DOHH2 (cell line): ENCODE measurements around the gene PTPRZ1.

ENCODE experiments used
- H3F3A ChIP-seq: fragments of 200-600 bp; sonication (generic), shearing (Covaris generic); 2 replicates; pipeline ENCODE4 v1.6.0; 2016; ENCODE audit warnings: antibody characterized with exemption, mild to moderate bottlenecking; ENCODE audit not compliant: control insufficient read depth, insufficient read depth
- H3K27ac ChIP-seq: fragments of 200-600 bp; sonication (generic); 2 replicates; pipeline ENCODE4 v1.5.1; 2014; ENCODE audit warnings: low read depth, mild to moderate bottlenecking, low read length, moderate library complexity
- H3K27me3 ChIP-seq: fragments of 200-600 bp; sonication (generic); 2 replicates; pipeline ENCODE4 v1.6.1; 2014; ENCODE audit warnings: mild to moderate bottlenecking, low read length, mixed read lengths; ENCODE audit not compliant: control insufficient read depth
- H3K36me3 ChIP-seq: fragments of 200-600 bp; sonication (generic); 2 replicates; pipeline ENCODE4 v1.6.1; 2014; ENCODE audit warnings: mild to moderate bottlenecking, low read length, moderate library complexity, mixed read lengths; ENCODE audit not compliant: control insufficient read depth
- H3K4me1 ChIP-seq: fragments of 200-600 bp; sonication (generic); 2 replicates; pipeline ENCODE4 v1.6.1; 2014; ENCODE audit warnings: mild to moderate bottlenecking, low read length, mixed read lengths; ENCODE audit not compliant: control insufficient read depth
- H3K4me2 ChIP-seq: fragments of 200-600 bp; sonication (generic); 2 replicates; pipeline ENCODE4 v1.6.0; 2014; ENCODE audit warnings: mild to moderate bottlenecking, low read length, moderate library complexity
- H3K4me3 ChIP-seq: fragments of 200-600 bp; sonication (generic); 2 replicates; pipeline ENCODE4 v1.5.1; 2014; ENCODE audit warnings: mild to moderate bottlenecking, low read length, mixed read lengths
- H3K79me2 ChIP-seq: fragments of 200-600 bp; sonication (generic); 2 replicates; pipeline ENCODE4 v1.6.1; 2014; ENCODE audit warnings: mild to moderate bottlenecking, low read length, mixed read lengths; ENCODE audit not compliant: control insufficient read depth
- H3K9me2 ChIP-seq: fragments of 200-600 bp; sonication (generic); replicated peaks from 2 replicates; pipeline ENCODE4 v1.6.1; 2014; ENCODE audit warnings: mild to moderate bottlenecking, low read length, mixed read lengths; ENCODE audit not compliant: control insufficient read depth
- H3K9me3 ChIP-seq: fragments of 200-600 bp; sonication (generic); 2 replicates; pipeline ENCODE4 v1.6.1; 2014; ENCODE audit warnings: antibody characterized with exemption, low read length, mixed read lengths; ENCODE audit not compliant: control insufficient read depth, insufficient read depth
- H4K20me1 ChIP-seq: fragments of 200-600 bp; sonication (generic); 2 replicates; pipeline ENCODE4 v1.6.0; 2014; ENCODE audit warnings: low read depth, mild to moderate bottlenecking, antibody characterized with exemption, low read length, moderate library complexity; ENCODE audit not compliant: control insufficient read depth, insufficient read depth
- EZH2phosphoT487 ChIP-seq: fragments of 200-600 bp; sonication (generic); IDR thresholded peaks from 2 replicates; pipeline ENCODE4 v1.6.1; 2017; ENCODE audit warnings: borderline replicate concordance, mild to moderate bottlenecking, antibody characterized with exemption, low read length, moderate library complexity, mixed read lengths
- TF ChIP-seq, protein P1 (sequence below): fragments of 200-600 bp; sonication (generic); IDR thresholded peaks from one replicate; pipeline ENCODE4 v1.5.1; 2014; ENCODE audit warnings: antibody characterized with exemption, mild to moderate bottlenecking, low read depth, low read length; ENCODE audit not compliant: poor library complexity, severe bottlenecking

The PTPRZ1 gene

DNA sequence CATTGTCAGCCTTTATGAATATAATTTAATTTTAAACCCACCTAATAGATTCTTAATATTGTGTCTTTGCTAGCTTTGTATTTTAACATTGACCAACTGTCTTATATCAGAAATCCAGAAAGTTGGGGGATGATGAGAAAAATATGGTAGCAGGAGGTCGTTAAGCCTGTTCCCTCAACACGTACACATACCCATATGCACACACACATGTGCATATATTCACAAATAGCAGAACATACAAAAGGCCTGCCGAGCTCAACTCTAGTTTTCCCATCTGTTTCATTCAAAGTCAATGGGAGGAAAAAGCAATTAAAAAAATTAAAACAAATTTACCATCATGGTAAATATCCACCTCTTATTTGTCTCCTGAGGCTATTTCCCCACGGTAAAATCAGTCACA is 25.9 kb upstream of the PTPRZ1 start:
- no peak overlapping the region for H3K4me3 ChIP-seq
- no peaks in the 10 kb centered on the region for H4K20me1 ChIP-seq
- no peaks in the 10 kb centered on the region for H3K4me1 ChIP-seq
- H3K4me2 ChIP-seq: no peak overlapping the region
- H3K36me3 ChIP-seq: no peaks in the 10 kb centered on the region
- H3K27me3 ChIP-seq: no peaks in the 10 kb centered on the region
- no peaks in the 10 kb centered on the region for H3F3A ChIP-seq
- H3K9me3 ChIP-seq: no peaks in the 10 kb centered on the region
- no peak overlapping the region for H3K27ac ChIP-seq
- H3K9me2 ChIP-seq: no peaks in the 10 kb centered on the region
- H3K79me2 ChIP-seq: no peaks in the 10 kb centered on the region
- TF ChIP-seq, protein P1, sequence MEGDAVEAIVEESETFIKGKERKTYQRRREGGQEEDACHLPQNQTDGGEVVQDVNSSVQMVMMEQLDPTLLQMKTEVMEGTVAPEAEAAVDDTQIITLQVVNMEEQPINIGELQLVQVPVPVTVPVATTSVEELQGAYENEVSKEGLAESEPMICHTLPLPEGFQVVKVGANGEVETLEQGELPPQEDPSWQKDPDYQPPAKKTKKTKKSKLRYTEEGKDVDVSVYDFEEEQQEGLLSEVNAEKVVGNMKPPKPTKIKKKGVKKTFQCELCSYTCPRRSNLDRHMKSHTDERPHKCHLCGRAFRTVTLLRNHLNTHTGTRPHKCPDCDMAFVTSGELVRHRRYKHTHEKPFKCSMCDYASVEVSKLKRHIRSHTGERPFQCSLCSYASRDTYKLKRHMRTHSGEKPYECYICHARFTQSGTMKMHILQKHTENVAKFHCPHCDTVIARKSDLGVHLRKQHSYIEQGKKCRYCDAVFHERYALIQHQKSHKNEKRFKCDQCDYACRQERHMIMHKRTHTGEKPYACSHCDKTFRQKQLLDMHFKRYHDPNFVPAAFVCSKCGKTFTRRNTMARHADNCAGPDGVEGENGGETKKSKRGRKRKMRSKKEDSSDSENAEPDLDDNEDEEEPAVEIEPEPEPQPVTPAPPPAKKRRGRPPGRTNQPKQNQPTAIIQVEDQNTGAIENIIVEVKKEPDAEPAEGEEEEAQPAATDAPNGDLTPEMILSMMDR: no peak
- TF ChIP-seq EZH2phosphoT487: no peak

DNA sequence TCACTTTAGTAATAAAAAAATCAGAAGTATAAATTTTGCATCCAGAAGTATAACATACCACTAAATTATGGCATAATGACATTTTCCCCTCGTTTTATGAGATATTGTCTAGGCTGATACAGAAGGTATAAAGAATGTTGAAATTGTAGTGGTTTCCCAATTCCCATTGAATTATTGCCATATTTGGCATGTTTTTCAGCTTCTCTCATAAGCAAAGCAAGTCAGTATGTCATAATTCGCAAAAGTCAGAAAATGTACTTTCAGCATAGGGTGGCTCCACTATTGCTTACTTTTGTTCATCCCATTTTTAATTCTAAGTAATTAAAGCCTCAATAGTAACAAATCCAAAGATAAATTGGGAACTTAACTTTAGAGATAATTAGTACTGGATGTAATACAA is 19.7 kb upstream of the PTPRZ1 start:
- TF ChIP-seq EZH2phosphoT487: no peak
- TF ChIP-seq, protein P1: no peak
- Histone ChIP-seq H3K36me3 (no peaks in the 10 kb centered on the region), H4K20me1 (no peaks in the 10 kb centered on the region), H3F3A (no peaks in the 10 kb centered on the region), H3K4me1 (no peaks in the 10 kb centered on the region), H3K27me3 (no peaks in the 10 kb centered on the region), H3K4me2 (no peak overlapping the region), H3K9me3 (no peaks in the 10 kb centered on the region), H3K9me2 (no peaks in the 10 kb centered on the region), H3K27ac (no peak overlapping the region), H3K79me2 (no peaks in the 10 kb centered on the region), H3K4me3 (no peak overlapping the region)

DNA sequence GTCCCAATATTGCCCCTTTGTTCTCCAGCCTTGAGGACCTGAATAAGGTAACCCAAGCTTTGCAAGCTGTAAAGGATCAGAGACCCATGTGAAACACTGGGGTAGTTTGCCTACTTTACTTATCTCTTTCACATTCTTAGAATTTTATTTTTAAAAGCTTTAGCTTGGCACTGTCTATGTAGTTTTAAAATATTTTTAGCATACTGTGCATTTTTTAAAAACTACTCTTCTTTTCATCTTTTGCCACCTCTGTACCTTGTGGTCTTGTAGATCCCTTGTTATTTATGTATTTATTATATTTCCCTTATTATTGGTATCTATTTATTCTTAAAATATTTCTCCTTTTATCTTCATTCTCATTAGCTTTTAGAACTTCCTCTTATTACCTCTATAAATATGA is 12.0 kb upstream of the PTPRZ1 start:
- Histone ChIP-seq H3K4me3 (no peak overlapping the region), H3K4me1 (no peaks in the 10 kb centered on the region), H4K20me1 (no peaks in the 10 kb centered on the region), H3K9me3 (no peaks in the 10 kb centered on the region), H3K27me3 (no peaks in the 10 kb centered on the region), H3F3A (no peaks in the 10 kb centered on the region), H3K27ac (no peak overlapping the region), H3K4me2 (no peak overlapping the region), H3K79me2 (no peaks in the 10 kb centered on the region), H3K9me2 (no peaks in the 10 kb centered on the region), H3K36me3 (no peaks in the 10 kb centered on the region)
- no peak for TF ChIP-seq EZH2phosphoT487
- TF ChIP-seq, protein P1: no peak

DNA sequence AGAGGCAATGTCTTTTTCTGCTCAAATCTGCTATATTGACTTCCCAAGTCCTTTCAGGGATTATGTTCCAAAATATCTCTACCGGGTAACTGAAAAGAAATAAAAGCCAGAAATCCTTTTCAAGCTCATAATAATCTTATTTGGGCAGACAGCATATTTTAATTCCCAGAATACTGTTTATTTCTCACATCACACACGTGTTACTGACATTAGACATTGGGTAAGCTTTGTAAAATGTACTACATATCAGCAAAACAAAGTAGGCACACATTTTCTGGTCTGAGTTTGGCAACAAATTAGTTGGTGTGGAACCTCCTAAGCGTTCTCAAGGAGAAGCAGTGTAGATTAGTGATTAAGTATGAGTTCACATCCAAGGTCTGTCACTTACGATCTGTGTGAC is 10.4 kb upstream of the PTPRZ1 start:
- Histone ChIP-seq H3K9me2 (no peaks in the 10 kb centered on the region), H3K79me2 (no peaks in the 10 kb centered on the region), H3K4me3 (no peak overlapping the region), H3K27ac (no peak overlapping the region), H3K36me3 (no peaks in the 10 kb centered on the region), H3K9me3 (no peaks in the 10 kb centered on the region), H3F3A (no peaks in the 10 kb centered on the region), H3K27me3 (no peaks in the 10 kb centered on the region), H3K4me1 (no peaks in the 10 kb centered on the region), H4K20me1 (no peaks in the 10 kb centered on the region), H3K4me2 (no peak overlapping the region)
- TF ChIP-seq EZH2phosphoT487: no peak
- TF ChIP-seq, protein P1: no peak
